GM12875 (cell line): ENCODE measurements around the gene NEK11.
A peak's percentile ranks its signal among the peaks of the same experiment; 100 is the strongest.

ENCODE experiments used
- H3K4me3 ChIP-seq: one replicate; pipeline ENCODE4 v1.5.1; 2011; ENCODE audit warnings: low read depth, low read length, control low read depth
- TF ChIP-seq, protein P1 (sequence below): IDR thresholded peaks from 2 replicates; pipeline ENCODE4 v1.5.1; 2011; ENCODE audit warnings: low read depth, mild to moderate bottlenecking, control low read depth, inconsistent platforms, low read length, moderate library complexity, borderline replicate concordance; ENCODE audit not compliant: insufficient read depth

Gene NEK11

DNA sequence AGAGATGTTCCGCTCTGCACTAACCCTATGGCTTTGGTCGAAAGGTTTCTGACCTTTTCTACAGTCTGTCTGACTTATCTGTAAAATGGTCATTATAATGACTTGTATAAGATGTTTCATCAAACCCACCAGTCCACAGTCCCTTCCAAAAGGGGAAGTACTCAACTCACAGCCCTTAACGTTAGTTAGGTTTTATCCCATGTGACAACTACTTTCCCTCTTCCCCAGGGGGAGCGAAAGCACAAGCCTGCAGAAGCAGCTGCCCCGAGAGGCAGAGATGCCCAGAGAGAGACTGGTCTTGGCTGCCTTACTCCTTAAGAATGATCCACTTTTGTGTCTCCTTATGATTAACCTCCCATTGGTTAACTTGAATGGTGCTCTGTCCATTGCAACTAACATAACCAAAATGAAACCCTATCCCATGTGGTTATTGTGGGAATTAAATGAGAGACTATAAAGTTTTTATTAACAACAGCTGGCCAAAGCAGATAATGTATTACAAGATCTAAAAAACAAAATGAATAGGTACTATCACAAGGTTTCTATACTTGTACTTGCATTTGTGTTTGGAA is 6.5 kb upstream of the NEK11 start:
- TF ChIP-seq, protein P1, sequence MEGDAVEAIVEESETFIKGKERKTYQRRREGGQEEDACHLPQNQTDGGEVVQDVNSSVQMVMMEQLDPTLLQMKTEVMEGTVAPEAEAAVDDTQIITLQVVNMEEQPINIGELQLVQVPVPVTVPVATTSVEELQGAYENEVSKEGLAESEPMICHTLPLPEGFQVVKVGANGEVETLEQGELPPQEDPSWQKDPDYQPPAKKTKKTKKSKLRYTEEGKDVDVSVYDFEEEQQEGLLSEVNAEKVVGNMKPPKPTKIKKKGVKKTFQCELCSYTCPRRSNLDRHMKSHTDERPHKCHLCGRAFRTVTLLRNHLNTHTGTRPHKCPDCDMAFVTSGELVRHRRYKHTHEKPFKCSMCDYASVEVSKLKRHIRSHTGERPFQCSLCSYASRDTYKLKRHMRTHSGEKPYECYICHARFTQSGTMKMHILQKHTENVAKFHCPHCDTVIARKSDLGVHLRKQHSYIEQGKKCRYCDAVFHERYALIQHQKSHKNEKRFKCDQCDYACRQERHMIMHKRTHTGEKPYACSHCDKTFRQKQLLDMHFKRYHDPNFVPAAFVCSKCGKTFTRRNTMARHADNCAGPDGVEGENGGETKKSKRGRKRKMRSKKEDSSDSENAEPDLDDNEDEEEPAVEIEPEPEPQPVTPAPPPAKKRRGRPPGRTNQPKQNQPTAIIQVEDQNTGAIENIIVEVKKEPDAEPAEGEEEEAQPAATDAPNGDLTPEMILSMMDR, result no peak
- H3K4me3 ChIP-seq, result no peak overlapping the region

DNA sequence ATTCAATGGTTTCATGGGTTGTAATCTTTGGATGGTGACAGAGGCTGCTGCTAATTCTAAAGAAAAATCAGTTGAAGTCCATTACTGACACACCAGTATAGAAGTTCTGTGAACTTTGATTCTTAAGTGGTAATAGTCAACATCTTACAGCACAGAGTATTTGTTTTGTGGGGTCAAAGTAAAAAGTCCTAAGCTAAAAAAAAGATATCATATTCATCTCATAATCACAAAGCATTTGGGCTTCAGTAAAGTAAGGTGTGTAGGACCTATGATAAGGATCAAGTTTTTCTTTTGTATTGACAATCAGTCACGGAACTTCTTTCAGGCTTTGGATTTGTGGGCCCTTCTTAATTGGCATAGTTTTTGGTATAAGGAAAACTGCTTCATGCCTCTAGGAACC is 1.1 kb upstream of the NEK11 start:
- no peak overlapping the region for H3K4me3 ChIP-seq
- TF ChIP-seq, protein P1, result no peak

DNA sequence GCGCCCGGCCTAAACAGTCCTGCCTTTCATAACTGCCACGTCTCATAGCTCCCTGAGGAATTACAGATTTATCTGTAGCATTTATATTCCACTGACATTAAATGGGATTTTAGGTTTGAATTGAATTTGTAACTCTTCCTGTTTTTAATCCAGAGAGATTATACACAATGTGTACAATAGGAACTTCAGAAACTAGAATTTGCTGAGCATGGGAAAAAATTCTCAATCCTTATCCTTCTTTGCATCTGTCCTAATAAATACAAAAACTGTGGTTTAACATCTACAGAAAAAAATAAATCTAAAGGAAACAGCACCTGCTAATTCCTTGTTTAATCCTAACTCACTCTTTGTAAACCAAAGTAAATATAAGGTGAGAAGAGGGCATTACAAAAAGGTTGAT is 2.2 kb downstream of the NEK11 start:
- TF ChIP-seq, protein P1, result no peak
- H3K4me3 ChIP-seq, result no peak overlapping the region

DNA sequence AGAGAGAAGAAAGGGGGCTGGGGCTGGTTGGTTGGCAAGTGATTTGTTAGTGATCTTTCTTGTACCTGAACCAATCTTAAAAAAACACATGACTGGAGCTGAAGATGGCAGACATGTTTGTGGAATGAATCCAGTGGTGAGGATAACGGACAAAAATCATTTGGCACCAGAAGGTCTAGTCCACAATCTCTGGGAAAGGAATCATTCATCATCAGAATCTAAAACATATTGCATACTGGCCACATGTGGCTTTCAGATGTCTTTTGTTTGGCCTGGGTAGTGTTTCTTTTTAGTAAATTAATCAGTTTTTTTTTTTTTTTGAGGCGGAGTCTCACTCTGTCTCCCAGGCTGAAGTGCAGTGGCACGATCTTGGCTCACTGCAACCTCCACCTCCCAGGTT is 5.0 kb downstream of the NEK11 start:
- TF ChIP-seq, protein P1, result no peak
- no peak overlapping the region for H3K4me3 ChIP-seq

DNA sequence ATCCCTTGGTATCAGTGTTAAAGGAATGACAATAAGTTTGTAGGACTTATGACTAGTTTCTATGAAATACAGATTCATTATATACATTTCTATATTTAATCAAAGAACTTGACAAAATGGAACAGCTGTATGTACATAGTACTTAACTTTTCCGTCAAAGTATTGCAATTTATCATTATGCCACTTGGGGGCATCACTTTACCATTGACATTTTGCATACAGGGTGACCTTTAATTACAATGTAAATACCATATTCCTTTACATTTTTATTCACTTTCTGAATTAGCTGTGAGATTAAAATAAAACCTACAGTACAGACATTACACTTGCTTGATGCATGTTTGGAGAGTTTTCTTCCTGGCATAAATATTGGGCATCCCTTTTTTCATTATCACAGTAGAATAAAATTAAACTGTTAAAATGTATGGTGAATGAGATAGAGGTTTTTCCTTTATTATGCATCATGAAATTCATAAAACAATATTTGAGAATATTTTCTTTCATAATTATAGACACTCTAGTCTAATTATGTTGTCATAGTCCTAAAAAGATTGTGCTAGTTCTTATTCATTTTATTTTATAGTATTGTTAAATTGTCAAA is 6.9 kb downstream of the NEK11 start:
- H3K4me3 ChIP-seq, result no peak overlapping the region
- TF ChIP-seq, protein P1, result peak; percentile 23; the same call in 1 of the 2 replicates

DNA sequence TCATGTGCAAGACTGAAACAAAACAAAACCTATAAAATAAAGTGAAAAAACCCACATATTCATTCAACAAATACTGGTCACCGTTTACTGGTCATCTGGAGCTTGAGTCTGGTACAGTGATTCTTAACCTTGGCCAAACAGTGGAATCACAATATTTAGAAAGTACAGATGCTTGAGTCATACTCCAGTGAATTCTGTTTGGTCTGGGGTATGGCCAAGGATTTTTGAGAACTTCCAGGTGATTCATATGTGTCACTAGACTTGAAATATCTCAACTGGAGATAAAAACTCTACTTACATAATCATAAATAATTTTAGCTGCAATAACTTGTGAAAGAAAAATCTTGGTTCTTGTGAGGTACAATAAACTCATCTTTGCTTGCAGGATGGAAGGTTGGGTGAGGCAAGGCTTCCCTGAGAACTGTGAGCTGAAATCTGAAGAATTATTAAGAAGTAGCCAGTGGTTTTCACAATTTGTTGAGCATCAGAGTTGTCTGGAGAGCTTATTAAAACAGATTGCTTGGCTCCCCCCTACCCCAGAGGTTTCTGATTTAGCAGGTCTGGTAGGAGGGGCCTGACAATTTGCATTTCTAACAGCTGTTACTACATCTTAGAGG is 9.6 kb downstream of the NEK11 start:
- TF ChIP-seq, protein P1, result no peak
- H3K4me3 ChIP-seq, result no peak overlapping the region

DNA sequence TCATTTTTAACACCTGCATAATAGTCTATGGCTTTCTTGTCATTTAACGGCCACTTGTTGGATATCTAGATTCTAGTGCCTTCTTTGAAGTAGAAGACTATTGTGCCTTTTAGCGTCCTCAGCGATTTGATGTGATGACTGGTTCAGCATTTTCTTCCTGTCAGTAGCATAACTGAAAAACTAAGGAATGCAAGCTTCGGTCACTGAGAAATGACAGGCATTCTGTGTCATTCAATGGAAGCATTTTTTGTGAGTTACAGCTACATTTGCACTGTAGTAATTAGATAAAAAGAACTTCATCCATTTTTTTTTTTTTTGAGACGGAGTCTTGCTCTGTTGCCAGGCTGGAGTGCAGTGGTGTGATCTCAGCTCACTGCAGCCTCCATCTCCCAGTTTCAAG is 10.3 kb downstream of the NEK11 start:
- H3K4me3 ChIP-seq, result no peak overlapping the region
- TF ChIP-seq, protein P1, result no peak
